ENCODE results near the gene CDK5.

DNA sequence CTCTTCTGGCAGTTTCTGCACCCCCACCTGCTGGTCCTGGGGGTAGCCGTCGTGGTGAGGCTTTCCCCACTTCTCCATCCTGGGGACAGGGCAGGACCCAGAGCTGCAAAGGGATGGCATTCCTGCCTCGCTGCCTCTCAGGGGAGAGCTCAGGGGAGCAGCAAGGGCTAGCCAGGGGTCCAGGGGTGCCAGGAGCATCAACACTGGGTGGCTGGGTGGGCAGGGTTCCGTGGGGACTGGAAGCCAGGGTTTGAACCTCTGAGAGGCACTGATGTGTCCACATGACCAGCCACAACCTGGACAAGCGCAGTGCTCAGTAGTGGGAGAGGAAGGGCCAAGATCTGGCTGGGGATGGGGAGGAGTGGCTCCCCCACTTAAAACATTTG is 23.8 kb downstream of the CDK5 start:
- TF ChIP-seq CTCF (IDR thresholded peaks at IDR 0.05), result no peak
- no peak for TF ChIP-seq POLR2A (IDR thresholded peaks at IDR 0.05)

Data from adrenal gland (tissue), 5 donors.